Small intestine (tissue), 7 donors: Measurements from ENCODE around the gene NFIB. TPM values are rescaled to one million over a fixed set of nuclear protein-coding genes. Genes with fewer than 3 reads are reported as not detected.
A peak's percentile ranks its signal among the peaks of the same experiment; 100 is the strongest.

ENCODE experiments used
- DNase-seq, 2 donors: peaks; one replicate each; pipeline versions ENCODE4 v3.0.0 to v3.0.0-alpha.2; 2013
- FAIRE-seq: peaks from 2 replicates; lab custom pipeline; 2012; peaks lifted over from hg19 to GRCh38; lab: Jason Lieb, UNC
- H3K27ac ChIP-seq, 3 donors: one replicate each; pipeline ENCODE4 v1.5.1; 2013; ENCODE audit warnings: low read length in 2 of 3, mild to moderate bottlenecking in 2 of 3, control low read depth in 1 of 3, inconsistent platforms in 1 of 3, low read depth in 1 of 3, moderate library complexity in 1 of 3
- H3K27me3 ChIP-seq, 3 donors: one replicate each; pipeline ENCODE4 v1.6.1; 2013; ENCODE audit warnings: low read length in 3 of 3, inconsistent platforms in 1 of 3; ENCODE audit not compliant: control insufficient read depth in 3 of 3, insufficient read depth in 3 of 3
- H3K36me3 ChIP-seq, 3 donors: one replicate each; pipeline ENCODE4 v1.6.1; 2013; ENCODE audit warnings: low read length in 3 of 3, inconsistent platforms in 1 of 3, low read depth in 1 of 3, mild to moderate bottlenecking in 1 of 3, moderate library complexity in 1 of 3; ENCODE audit not compliant: control insufficient read depth in 3 of 3, insufficient read depth in 2 of 3
- H3K4me1 ChIP-seq, 3 donors: one replicate each; pipeline ENCODE4 v1.6.1; 2013; ENCODE audit warnings: low read length in 2 of 3, inconsistent platforms in 1 of 3, low read depth in 1 of 3, mild to moderate bottlenecking in 1 of 3, moderate library complexity in 1 of 3; ENCODE audit not compliant: control insufficient read depth in 3 of 3, insufficient read depth in 2 of 3
- H3K4me3 ChIP-seq, 3 donors: one replicate each; pipeline ENCODE4 v1.5.1; 2013; ENCODE audit warnings: low read length in 3 of 3, control low read depth in 1 of 3, inconsistent platforms in 1 of 3, low read depth in 1 of 3, mild to moderate bottlenecking in 1 of 3, moderate library complexity in 1 of 3
- H3K9me3 ChIP-seq, 2 donors: one replicate each; pipeline ENCODE4 v1.6.1; 2013; ENCODE audit warnings: low read depth in 1 of 2, low read length in 1 of 2; ENCODE audit not compliant: control insufficient read depth in 2 of 2, insufficient read depth in 1 of 2
- WGBS, 3 donors: extraction: QIAGEN DNeasy Blood & Tissue Kit; methylation state at CpG; one replicate each; pipeline ENCODE4 v1.1.7; 2013; 5-methylcytosine and 5-hydroxymethylcytosine counted together
- polyA plus RNA-seq, 4 donors: library from polyadenylated mRNA; stranded (reverse) in 3 of 4; unstranded in 1 of 4; fragments of 200-250 nt in 3 of 4; fragments of 120-200 nt in 1 of 4; gene quantifications; one replicate each; pipeline versions ENCODE4 v1.2.1 to v1.2.3, GENCODE V29; 2013
- donor health status: healthy with polysubstance abuse.
- donor health status: control.
- donor health status: control.
- donor health status: Bipolar disorder and iron deficiency.
- donor health status: healthy.

Gene NFIB
- polyA plus RNA-seq, 4 donors = 5.1 to 15.9 (median 9.5) TPM

- no peak for FAIRE-seq
- H3K27ac ChIP-seq = no peak overlapping the region
- WGBS, 3 donors = 92 to 96% (median 95%) methylated on average over 1 of the region's 1 CpG
- H3K4me3 ChIP-seq = no peak overlapping the region
- no peaks in the 10 kb centered on the region for H3K36me3 ChIP-seq
- H3K4me1 ChIP-seq = peaks cover 0 to 14% (median 0%) of the 10 kb centered on the region in 3 donors
- H3K9me3 ChIP-seq = no peaks in the 10 kb centered on the region
- H3K27me3 ChIP-seq = no peaks in the 10 kb centered on the region
- DNase-seq = peak in 1 of 2 donors; percentile 51
These were observed 155.0 kb downstream of the NFIB start for GRCh38 chr9:14158916-14159315.

- Histone ChIP-seq H3K36me3 (no peaks in the 10 kb centered on the region), H3K27ac (no peak overlapping the region), H3K4me3 (no peak overlapping the region), H3K4me1 (peaks cover 0 to 14% (median 0%) of the 10 kb centered on the region in 3 donors), H3K27me3 (no peaks in the 10 kb centered on the region), H3K9me3 (no peaks in the 10 kb centered on the region)
- DNase-seq = no peak
- WGBS, 3 donors = 67 to 76% (median 72%) methylated on average over 2 of the region's 2 CpGs
- FAIRE-seq = no peak
These were observed 155.7 kb downstream of the NFIB start for GRCh38 chr9:14158136-14158813.

GRCh38 chr9:14157191-14157590 is 156.8 kb downstream of the NFIB start:
- no peak for DNase-seq
- Histone ChIP-seq H3K36me3 (no peaks in the 10 kb centered on the region), H3K4me3 (no peak overlapping the region), H3K4me1 (peaks cover 0 to 14% (median 0%) of the 10 kb centered on the region in 3 donors), H3K27ac (no peak overlapping the region), H3K27me3 (no peaks in the 10 kb centered on the region), H3K9me3 (no peaks in the 10 kb centered on the region)
- FAIRE-seq = no peak
- WGBS, 3 donors = 97 to 99% (median 98%) methylated on average over 4 of the region's 4 CpGs

- FAIRE-seq = no peak
These were observed 157.9 kb downstream of the NFIB start for GRCh38 chr9:14156046-14156445.

GRCh38 chr9:14155237-14155636 is 158.7 kb downstream of the NFIB start:
- Histone ChIP-seq H3K27ac (no peak overlapping the region), H3K27me3 (no peaks in the 10 kb centered on the region), H3K4me1 (peaks cover 0 to 14% (median 0%) of the 10 kb centered on the region in 3 donors), H3K4me3 (no peak overlapping the region), H3K9me3 (no peaks in the 10 kb centered on the region), H3K36me3 (no peaks in the 10 kb centered on the region)
- FAIRE-seq (no peak), DNase-seq (no peak)
- WGBS, 3 donors = 36 to 47% (median 42%) methylated on average over 1 of the region's 1 CpG

More at GRCh38 chr9:14156046-14156445, 157.9 kb downstream of the NFIB start:
- Histone ChIP-seq H3K36me3 (no peaks in the 10 kb centered on the region), H3K4me3 (no peak overlapping the region), H3K9me3 (no peaks in the 10 kb centered on the region), H3K27me3 (no peaks in the 10 kb centered on the region), H3K27ac (no peak overlapping the region), H3K4me1 (peaks cover 0 to 14% (median 0%) of the 10 kb centered on the region in 3 donors)
- DNase-seq = no peak
- WGBS, 3 donors = 55 to 81% (median 68%) methylated on average over 6 of the region's 6 CpGs

- no peak overlapping the region for H3K4me3 ChIP-seq
- no peaks in the 10 kb centered on the region for H3K9me3 ChIP-seq
- DNase-seq (no peak), FAIRE-seq (no peak)
- peaks cover 0 to 5% (median 0%) of the 10 kb centered on the region in 3 donors for H3K4me1 ChIP-seq
- WGBS, 3 donors = 64 to 81% (median 75%) methylated on average over 3 of the region's 3 CpGs
- no peaks in the 10 kb centered on the region for H3K27me3 ChIP-seq
- H3K27ac ChIP-seq = no peak overlapping the region
- H3K36me3 ChIP-seq = no peaks in the 10 kb centered on the region
These were observed 160.6 kb downstream of the NFIB start for GRCh38 chr9:14153310-14153720.

- no peak for DNase-seq
- 78 to 88% (median 79%) methylated on average over 3 of the region's 3 CpGs for WGBS, 3 donors
- no peaks in the 10 kb centered on the region for H3K36me3 ChIP-seq
- no peaks in the 10 kb centered on the region for H3K9me3 ChIP-seq
- no peak overlapping the region for H3K4me3 ChIP-seq
- FAIRE-seq = no peak
- H3K27ac ChIP-seq = no peak overlapping the region
- H3K27me3 ChIP-seq = no peaks in the 10 kb centered on the region
- peaks cover 0 to 1% (median 0%) of the 10 kb centered on the region in 3 donors for H3K4me1 ChIP-seq
These were observed 162.5 kb downstream of the NFIB start for GRCh38 chr9:14151451-14151850.

- FAIRE-seq = no peak
- 89 to 95% (median 93%) methylated on average over 3 of the region's 3 CpGs for WGBS, 3 donors
- Histone ChIP-seq H3K27me3 (no peaks in the 10 kb centered on the region), H3K4me3 (no peak overlapping the region), H3K4me1 (no peaks in the 10 kb centered on the region), H3K27ac (no peak overlapping the region), H3K36me3 (no peaks in the 10 kb centered on the region), H3K9me3 (no peaks in the 10 kb centered on the region)
- no peak for DNase-seq
These were observed 165.3 kb downstream of the NFIB start for GRCh38 chr9:14148501-14149103.
